Measurements from ENCODE around the gene DAPK1.

Gene DAPK1

DNA sequence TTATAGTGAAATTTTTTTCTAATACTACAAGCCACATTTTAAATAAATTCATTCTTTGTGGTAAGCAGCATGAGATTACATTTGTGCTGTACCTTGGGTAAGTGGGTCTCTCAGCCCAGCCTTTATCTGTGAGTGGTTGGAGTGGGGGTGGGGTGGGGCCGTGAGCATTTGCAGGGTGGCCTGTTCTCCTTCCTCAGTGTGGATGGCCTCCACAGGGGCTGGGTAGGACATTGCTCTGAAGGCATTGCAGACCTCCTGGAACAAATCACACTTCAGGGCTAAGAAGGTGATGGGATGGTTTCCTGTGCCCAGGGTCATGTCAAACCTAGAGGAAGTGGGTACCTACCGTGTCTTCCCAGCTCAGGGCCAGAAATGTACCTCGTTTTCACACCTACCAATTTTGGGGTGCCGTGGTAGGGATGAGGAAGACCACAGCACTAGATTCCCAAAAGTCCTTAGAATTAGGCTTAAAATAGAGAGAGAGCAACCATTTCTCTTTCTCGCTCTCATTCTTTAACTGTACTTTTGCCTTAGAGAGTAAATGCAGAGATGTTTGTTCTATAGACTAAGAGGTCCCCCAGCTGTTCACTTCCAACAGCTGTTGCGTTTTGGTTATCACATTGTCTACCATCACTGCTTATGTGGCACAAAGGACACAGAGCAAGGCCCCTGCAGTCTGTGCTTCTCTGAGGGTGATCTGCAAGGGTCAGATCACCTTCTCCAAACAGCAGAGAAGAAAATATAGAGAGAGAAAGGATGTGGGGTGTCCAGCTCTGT, 144.9 kb downstream of the DAPK1 start:
- no peak overlapping the region for H3K4me2 ChIP-seq (ENCODE audit: insufficient read depth, low read length)
- H3K9ac ChIP-seq (ENCODE audit: low read depth, low read length): no peak overlapping the region
- peak; percentile 52; the same call in 2 of the 3 replicates for ATAC-seq (ENCODE audit: insufficient read depth, low read depth)
- no peak for TF ChIP-seq EZH2 (IDR thresholded peaks at IDR 0.05; ENCODE audit: borderline replicate concordance, low read depth, low read length, severe bottlenecking)
- TF ChIP-seq, protein P1, sequence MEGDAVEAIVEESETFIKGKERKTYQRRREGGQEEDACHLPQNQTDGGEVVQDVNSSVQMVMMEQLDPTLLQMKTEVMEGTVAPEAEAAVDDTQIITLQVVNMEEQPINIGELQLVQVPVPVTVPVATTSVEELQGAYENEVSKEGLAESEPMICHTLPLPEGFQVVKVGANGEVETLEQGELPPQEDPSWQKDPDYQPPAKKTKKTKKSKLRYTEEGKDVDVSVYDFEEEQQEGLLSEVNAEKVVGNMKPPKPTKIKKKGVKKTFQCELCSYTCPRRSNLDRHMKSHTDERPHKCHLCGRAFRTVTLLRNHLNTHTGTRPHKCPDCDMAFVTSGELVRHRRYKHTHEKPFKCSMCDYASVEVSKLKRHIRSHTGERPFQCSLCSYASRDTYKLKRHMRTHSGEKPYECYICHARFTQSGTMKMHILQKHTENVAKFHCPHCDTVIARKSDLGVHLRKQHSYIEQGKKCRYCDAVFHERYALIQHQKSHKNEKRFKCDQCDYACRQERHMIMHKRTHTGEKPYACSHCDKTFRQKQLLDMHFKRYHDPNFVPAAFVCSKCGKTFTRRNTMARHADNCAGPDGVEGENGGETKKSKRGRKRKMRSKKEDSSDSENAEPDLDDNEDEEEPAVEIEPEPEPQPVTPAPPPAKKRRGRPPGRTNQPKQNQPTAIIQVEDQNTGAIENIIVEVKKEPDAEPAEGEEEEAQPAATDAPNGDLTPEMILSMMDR (IDR thresholded peaks at IDR 0.05; ENCODE audit: borderline replicate concordance, extremely low read depth, low read length, poor library complexity, severe bottlenecking): no peak
- H4K20me1 ChIP-seq (ENCODE audit: insufficient read depth, low read length): no peaks in the 10 kb centered on the region
- no peaks in the 10 kb centered on the region for H3K36me3 ChIP-seq (ENCODE audit: insufficient read depth, low read length)
- no peak overlapping the region for H2AFZ ChIP-seq (ENCODE audit: low read depth, low read length)
- H3K27me3 ChIP-seq (ENCODE audit: insufficient read depth, low read length, poor library complexity): no peaks in the 10 kb centered on the region
- no peaks in the 10 kb centered on the region for H3K9me3 ChIP-seq (ENCODE audit: insufficient read depth, low read length, severe bottlenecking)
- H3K27ac ChIP-seq (ENCODE audit: low read length): no peak overlapping the region
- no peak overlapping the region for H3K4me3 ChIP-seq (ENCODE audit: low read depth in 1 of 2, low read length in 2 of 2)
- H3K79me2 ChIP-seq (ENCODE audit: insufficient read depth, low read length): no peaks in the 10 kb centered on the region
- DNase-seq: peak; percentile 10
- H3K4me1 ChIP-seq (ENCODE audit: insufficient read depth, low read length): peaks cover 8% of the 10 kb centered on the region; the same call in 1 of the 2 replicates

DNA sequence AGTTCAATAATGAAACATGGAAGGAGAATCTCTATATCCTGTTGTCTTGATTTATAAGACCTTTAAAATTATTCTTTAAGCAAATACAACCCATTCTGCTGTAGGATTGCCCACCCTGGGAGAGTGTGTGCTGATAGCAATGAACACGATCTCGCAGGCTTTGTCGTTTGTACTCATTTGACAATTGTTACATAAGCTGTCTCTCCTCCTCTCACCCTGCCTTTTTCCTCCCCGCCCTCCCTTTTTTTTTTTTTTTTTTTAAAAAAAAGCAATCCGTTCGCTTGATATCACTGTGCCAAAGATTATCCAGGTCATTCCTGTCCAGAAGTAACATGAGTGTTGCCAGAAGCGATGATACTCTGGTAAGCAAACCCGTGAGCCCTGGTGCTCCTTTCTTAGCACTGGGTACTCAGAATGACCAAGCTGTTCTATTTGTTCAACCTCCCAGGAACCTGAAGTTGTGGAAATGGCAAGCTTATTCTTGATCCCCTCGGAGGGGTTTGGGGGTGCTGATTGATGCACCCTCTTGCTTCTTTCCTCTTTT, 145.5 kb downstream of the DAPK1 start:
- no peaks in the 10 kb centered on the region for H3K9me3 ChIP-seq (ENCODE audit: insufficient read depth, low read length, severe bottlenecking)
- ATAC-seq (ENCODE audit: insufficient read depth, low read depth) (no peak), DNase-seq (no peak)
- H3K36me3 ChIP-seq (ENCODE audit: insufficient read depth, low read length): no peaks in the 10 kb centered on the region
- H3K4me1 ChIP-seq (ENCODE audit: insufficient read depth, low read length): peaks cover 8% of the 10 kb centered on the region; the same call in 1 of the 2 replicates
- H3K27me3 ChIP-seq (ENCODE audit: insufficient read depth, low read length, poor library complexity): no peaks in the 10 kb centered on the region
- no peak for TF ChIP-seq EZH2 (IDR thresholded peaks at IDR 0.05; ENCODE audit: borderline replicate concordance, low read depth, low read length, severe bottlenecking)
- H3K27ac ChIP-seq (ENCODE audit: low read length): no peak overlapping the region
- H3K9ac ChIP-seq (ENCODE audit: low read depth, low read length): no peak overlapping the region
- H3K4me3 ChIP-seq (ENCODE audit: low read depth in 1 of 2, low read length in 2 of 2): no peak overlapping the region
- H2AFZ ChIP-seq (ENCODE audit: low read depth, low read length): no peak overlapping the region
- H4K20me1 ChIP-seq (ENCODE audit: insufficient read depth, low read length): no peaks in the 10 kb centered on the region
- no peak overlapping the region for H3K4me2 ChIP-seq (ENCODE audit: insufficient read depth, low read length)
- H3K79me2 ChIP-seq (ENCODE audit: insufficient read depth, low read length): no peaks in the 10 kb centered on the region

GRCh38 chr9:87643778-87644570, 146.3 kb downstream of the DAPK1 start:
- no peak for DNase-seq
- TF ChIP-seq, protein P1 (IDR thresholded peaks at IDR 0.05; ENCODE audit: borderline replicate concordance, extremely low read depth, low read length, poor library complexity, severe bottlenecking): no peak
- no peak for TF ChIP-seq EZH2 (IDR thresholded peaks at IDR 0.05; ENCODE audit: borderline replicate concordance, low read depth, low read length, severe bottlenecking)
- Histone ChIP-seq H3K27ac (ENCODE audit: low read length) (no peak overlapping the region), H3K9ac (ENCODE audit: low read depth, low read length) (no peak overlapping the region), H3K9me3 (ENCODE audit: insufficient read depth, low read length, severe bottlenecking) (no peaks in the 10 kb centered on the region), H3K27me3 (ENCODE audit: insufficient read depth, low read length, poor library complexity) (no peaks in the 10 kb centered on the region), H3K4me1 (ENCODE audit: insufficient read depth, low read length) (peaks cover 8% of the 10 kb centered on the region; the same call in 1 of the 2 replicates), H4K20me1 (ENCODE audit: insufficient read depth, low read length) (no peaks in the 10 kb centered on the region), H2AFZ (ENCODE audit: low read depth, low read length) (no peak overlapping the region), H3K4me2 (ENCODE audit: insufficient read depth, low read length) (no peak overlapping the region), H3K36me3 (ENCODE audit: insufficient read depth, low read length) (no peaks in the 10 kb centered on the region), H3K4me3 (ENCODE audit: low read depth in 1 of 2, low read length in 2 of 2) (no peak overlapping the region), H3K79me2 (ENCODE audit: insufficient read depth, low read length) (no peaks in the 10 kb centered on the region)
- no peak for ATAC-seq (ENCODE audit: insufficient read depth, low read depth)

Data from DND-41 (cell line).